ENCODE measurements around the gene TMBIM6.

The TMBIM6 gene

GRCh38 chr12:49808686-49809380 is 67.5 kb downstream of the TMBIM6 start:
- no peak for DNase-seq (ENCODE audit: low read depth, low spot score)

GRCh38 chr12:49809381-49809905 is 68.1 kb downstream of the TMBIM6 start:
- DNase-seq (ENCODE audit: low read depth, low spot score): no peak

More at GRCh38 chr12:49808686-49809380, 67.5 kb downstream of the TMBIM6 start:
- H3K4me3 ChIP-seq (ENCODE audit: low read length): no peak overlapping the region

GRCh38 chr12:49809906-49810389 is 68.6 kb downstream of the TMBIM6 start:
- DNase-seq (ENCODE audit: low read depth, low spot score): no peak
- H3K4me3 ChIP-seq (ENCODE audit: low read length): no peak overlapping the region

More at GRCh38 chr12:49809381-49809905, 68.1 kb downstream of the TMBIM6 start:
- H3K4me3 ChIP-seq (ENCODE audit: low read length): no peak overlapping the region

GRCh38 chr12:49811136-49811535 is 69.8 kb downstream of the TMBIM6 start:
- no peak for DNase-seq (ENCODE audit: low read depth, low spot score)
- no peak overlapping the region for H3K4me3 ChIP-seq (ENCODE audit: low read length)

- no peak for DNase-seq (ENCODE audit: low read depth, low spot score)
- H3K4me3 ChIP-seq (ENCODE audit: low read length): no peak overlapping the region
Observed at GRCh38 chr12:49811961-49812401, 70.6 kb downstream of the TMBIM6 start.

- no peak for DNase-seq (ENCODE audit: low read depth, low spot score)
Observed at GRCh38 chr12:49813131-49813530, 71.8 kb downstream of the TMBIM6 start.

More at GRCh38 chr12:49813131-49813530, 71.8 kb downstream of the TMBIM6 start:
- no peak overlapping the region for H3K4me3 ChIP-seq (ENCODE audit: low read length)

Data from Jurkat, Clone E6-1 (cell line).